HepG2 (cell line): ENCODE results near the gene UST.

ENCODE experiments used
- BRCA1 ChIP-seq: sonication (generic); formaldehyde crosslinking; IDR thresholded peaks from 2 replicates; pipeline ENCODE4 v1.4.0; 2020; ENCODE audit warnings: missing genetic modification reagents
- CTCF ChIP-seq: sonication (generic); formaldehyde crosslinking; IDR thresholded peaks from 2 replicates; pipeline ENCODE4 v1.5.0; 2020; ENCODE audit warnings: mild to moderate bottlenecking, missing genetic modification reagents, moderate library complexity
- HDAC2 ChIP-seq: sonication (generic); formaldehyde crosslinking; IDR thresholded peaks from 2 replicates; pipeline ENCODE4 v1.4.0; 2020; ENCODE audit warnings: missing genetic modification reagents
- MYC ChIP-seq: sonication (generic); formaldehyde crosslinking; IDR thresholded peaks from 2 replicates; pipeline ENCODE4 v1.9.0; 2021; ENCODE audit warnings: missing genetic modification reagents, borderline replicate concordance
- POLR2A ChIP-seq, 2 experiments: IDR thresholded peaks; 2 replicates each; pipeline ENCODE4 v1.6.1; 2011; ENCODE audit warnings: low read depth in 2 of 2, low read length in 2 of 2, mild to moderate bottlenecking in 1 of 2, moderate library complexity in 1 of 2; ENCODE audit not compliant: insufficient read depth in 1 of 2
- YY1 ChIP-seq: IDR thresholded peaks from 2 replicates; pipeline ENCODE4 v1.6.1; 2011; ENCODE audit warnings: low read length, low read depth, moderate library complexity, mild to moderate bottlenecking; ENCODE audit not compliant: insufficient read depth, insufficient replicate concordance
- ZNF609 ChIP-seq: sonication (generic); formaldehyde crosslinking; IDR thresholded peaks from 2 replicates; pipeline ENCODE4 v1.4.0; 2020; ENCODE audit warnings: mild to moderate bottlenecking, missing genetic modification reagents, borderline replicate concordance
- ZNF777 ChIP-seq: sonication (generic); formaldehyde crosslinking; IDR thresholded peaks from 2 replicates; pipeline ENCODE4 v1.4.0; 2020; ENCODE audit warnings: missing genetic modification reagents
- TF ChIP-seq, protein P1 (sequence below): sonication (generic); formaldehyde crosslinking; conservative IDR thresholded peaks from 2 replicates; pipeline ENCODE4 v1.8.1; 2023; ENCODE audit warnings: missing genetic modification reagents

DNA sequence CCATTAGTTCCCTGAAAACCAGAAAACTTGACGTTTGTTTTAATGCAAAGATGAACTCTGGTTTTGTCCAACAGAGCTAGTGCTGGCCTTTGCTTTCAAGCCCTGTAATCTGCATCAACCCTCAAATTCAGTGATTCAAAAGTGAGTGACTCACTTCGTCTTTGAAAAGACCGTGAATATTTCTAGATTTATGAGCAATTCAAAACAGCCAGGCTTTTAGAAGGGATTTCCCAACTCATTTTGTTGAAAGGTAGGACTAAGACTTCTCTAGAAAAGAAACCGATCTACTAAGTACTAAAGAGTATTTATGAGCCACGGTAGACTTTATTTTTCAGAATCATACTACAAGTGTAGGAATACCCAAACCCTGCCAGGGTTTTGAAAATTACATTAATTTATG is 121.5 kb downstream of the UST start:
- TF ChIP-seq CTCF (CRISPR knock-in tag) (no peak), POLR2A (IDR thresholded peaks at IDR 0.05; ENCODE audit: insufficient read depth in 1 of 2, low read depth in 2 of 2, low read length in 2 of 2) (no peak), ZNF609 (CRISPR knock-in tag) (no peak), HDAC2 (no peak), ZNF777 (no peak), YY1 (no peak), BRCA1 (no peak), MYC (CRISPR knock-in tag) (no peak)
- TF ChIP-seq, protein P1, sequence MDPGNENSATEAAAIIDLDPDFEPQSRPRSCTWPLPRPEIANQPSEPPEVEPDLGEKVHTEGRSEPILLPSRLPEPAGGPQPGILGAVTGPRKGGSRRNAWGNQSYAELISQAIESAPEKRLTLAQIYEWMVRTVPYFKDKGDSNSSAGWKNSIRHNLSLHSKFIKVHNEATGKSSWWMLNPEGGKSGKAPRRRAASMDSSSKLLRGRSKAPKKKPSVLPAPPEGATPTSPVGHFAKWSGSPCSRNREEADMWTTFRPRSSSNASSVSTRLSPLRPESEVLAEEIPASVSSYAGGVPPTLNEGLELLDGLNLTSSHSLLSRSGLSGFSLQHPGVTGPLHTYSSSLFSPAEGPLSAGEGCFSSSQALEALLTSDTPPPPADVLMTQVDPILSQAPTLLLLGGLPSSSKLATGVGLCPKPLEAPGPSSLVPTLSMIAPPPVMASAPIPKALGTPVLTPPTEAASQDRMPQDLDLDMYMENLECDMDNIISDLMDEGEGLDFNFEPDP, result no peak
